ENCODE results near the gene BMP2. TPM values are rescaled to one million over a fixed set of nuclear protein-coding genes. Genes with fewer than 3 reads are reported as not detected.
A peak's percentile ranks its signal among the peaks of the same experiment; 100 is the strongest.

Gene BMP2
- total and polyA plus RNA-seq, 7 donors, result 0.66 to 3.3 (median 1.6) TPM

DNA sequence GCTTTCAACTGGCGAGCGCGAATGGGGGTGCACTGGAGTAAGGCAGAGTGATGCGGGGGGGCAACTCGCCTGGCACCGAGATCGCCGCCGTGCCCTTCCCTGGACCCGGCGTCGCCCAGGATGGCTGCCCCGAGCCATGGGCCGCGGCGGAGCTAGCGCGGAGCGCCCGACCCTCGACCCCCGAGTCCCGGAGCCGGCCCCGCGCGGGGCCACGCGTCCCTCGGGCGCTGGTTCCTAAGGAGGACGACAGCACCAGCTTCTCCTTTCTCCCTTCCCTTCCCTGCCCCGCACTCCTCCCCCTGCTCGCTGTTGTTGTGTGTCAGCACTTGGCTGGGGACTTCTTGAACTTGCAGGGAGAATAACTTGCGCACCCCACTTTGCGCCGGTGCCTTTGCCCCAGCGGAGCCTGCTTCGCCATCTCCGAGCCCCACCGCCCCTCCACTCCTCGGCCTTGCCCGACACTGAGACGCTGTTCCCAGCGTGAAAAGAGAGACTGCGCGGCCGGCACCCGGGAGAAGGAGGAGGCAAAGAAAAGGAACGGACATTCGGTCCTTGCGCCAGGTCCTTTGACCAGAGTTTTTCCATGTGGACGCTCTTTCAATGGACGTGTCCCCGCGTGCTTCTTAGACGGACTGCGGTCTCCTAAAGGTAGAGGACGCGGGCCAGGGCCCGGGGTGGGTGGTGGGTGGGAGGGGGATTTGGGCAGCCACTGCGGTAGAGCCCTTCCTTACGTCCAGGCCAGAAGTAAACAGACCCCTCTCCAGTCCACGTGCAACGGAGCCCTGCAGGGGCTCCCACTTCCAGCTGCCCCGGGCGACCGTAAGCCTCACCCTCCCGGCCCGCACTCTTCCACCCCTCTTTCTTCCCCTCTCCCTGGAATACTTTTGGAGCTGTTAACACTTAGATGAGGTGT lies 998 bp downstream of the BMP2 start:
- H3K4me3 ChIP-seq, result peak overlapping the region; percentile 77
- TF ChIP-seq, protein P1, sequence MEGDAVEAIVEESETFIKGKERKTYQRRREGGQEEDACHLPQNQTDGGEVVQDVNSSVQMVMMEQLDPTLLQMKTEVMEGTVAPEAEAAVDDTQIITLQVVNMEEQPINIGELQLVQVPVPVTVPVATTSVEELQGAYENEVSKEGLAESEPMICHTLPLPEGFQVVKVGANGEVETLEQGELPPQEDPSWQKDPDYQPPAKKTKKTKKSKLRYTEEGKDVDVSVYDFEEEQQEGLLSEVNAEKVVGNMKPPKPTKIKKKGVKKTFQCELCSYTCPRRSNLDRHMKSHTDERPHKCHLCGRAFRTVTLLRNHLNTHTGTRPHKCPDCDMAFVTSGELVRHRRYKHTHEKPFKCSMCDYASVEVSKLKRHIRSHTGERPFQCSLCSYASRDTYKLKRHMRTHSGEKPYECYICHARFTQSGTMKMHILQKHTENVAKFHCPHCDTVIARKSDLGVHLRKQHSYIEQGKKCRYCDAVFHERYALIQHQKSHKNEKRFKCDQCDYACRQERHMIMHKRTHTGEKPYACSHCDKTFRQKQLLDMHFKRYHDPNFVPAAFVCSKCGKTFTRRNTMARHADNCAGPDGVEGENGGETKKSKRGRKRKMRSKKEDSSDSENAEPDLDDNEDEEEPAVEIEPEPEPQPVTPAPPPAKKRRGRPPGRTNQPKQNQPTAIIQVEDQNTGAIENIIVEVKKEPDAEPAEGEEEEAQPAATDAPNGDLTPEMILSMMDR (IDR thresholded peaks at IDR 0.05), result no peak
- intact Hi-C loops (cut with DNase I), result loop anchor here (5.0 to 10.0 kb wide), 2 partner anchors 516 to 1089 kb away; no protein-coding TSS in a partner anchor
- no peaks in the 10 kb centered on the region for H3K4me1 ChIP-seq
- H3K27ac ChIP-seq, result peak overlapping the region; percentile 48
- peak; percentile 12 to 47 (median 40) for ATAC-seq
- 2% methylated on average over 54 to 70 of the region's 70 CpGs for WGBS, 3 donors
- DNase-seq, result peak; percentile 41 to 57
- peaks cover 0 to 14% (median 3%) of the 10 kb centered on the region in 3 donors for H3K27me3 ChIP-seq (ENCODE audit: insufficient read depth in 3 of 3, low read length in 2 of 3)
- no peaks in the 10 kb centered on the region for H3K9me3 ChIP-seq
- H3K36me3 ChIP-seq (ENCODE audit: insufficient read depth in 1 of 2, low read depth in 1 of 2), result no peaks in the 10 kb centered on the region

DNA sequence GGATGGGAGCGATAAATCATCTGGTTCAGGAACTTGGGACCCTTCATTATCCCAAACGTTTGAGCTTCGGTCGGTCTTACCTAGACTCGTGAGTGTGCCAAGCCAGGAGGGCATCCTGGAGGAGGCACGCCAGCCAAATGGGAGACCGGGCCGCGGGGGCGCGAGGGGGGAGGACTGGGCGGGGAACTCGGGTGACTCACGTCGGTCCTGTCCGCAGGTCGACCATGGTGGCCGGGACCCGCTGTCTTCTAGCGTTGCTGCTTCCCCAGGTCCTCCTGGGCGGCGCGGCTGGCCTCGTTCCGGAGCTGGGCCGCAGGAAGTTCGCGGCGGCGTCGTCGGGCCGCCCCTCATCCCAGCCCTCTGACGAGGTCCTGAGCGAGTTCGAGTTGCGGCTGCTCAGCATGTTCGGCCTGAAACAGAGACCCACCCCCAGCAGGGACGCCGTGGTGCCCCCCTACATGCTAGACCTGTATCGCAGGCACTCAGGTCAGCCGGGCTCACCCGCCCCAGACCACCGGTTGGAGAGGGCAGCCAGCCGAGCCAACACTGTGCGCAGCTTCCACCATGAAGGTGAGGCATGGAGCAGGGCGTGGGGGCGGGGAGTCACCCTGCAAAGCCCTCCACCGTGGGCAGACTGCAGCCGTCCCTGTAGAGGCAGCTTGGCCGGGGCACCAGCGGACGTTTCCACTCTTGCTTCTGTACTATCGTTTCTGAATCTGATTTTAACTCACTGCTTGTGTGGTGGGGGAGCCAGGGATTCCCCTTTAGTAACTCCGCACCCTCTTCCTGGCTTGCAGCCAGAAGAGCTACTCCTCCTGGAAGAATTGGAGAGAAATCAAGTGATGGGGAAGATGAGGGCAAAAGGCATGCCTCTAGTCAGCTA lies 2.7 kb downstream of the BMP2 start:
- Histone ChIP-seq H3K36me3 (ENCODE audit: insufficient read depth in 1 of 2, low read depth in 1 of 2) (no peaks in the 10 kb centered on the region), H3K9me3 (no peaks in the 10 kb centered on the region), H3K4me3 (peak overlapping the region; percentile 77), H3K27me3 (ENCODE audit: insufficient read depth in 3 of 3, low read length in 2 of 3) (peaks cover 0 to 14% (median 3%) of the 10 kb centered on the region in 3 donors), H3K27ac (no peak overlapping the region), H3K4me1 (no peaks in the 10 kb centered on the region)
- TF ChIP-seq, protein P1 (IDR thresholded peaks at IDR 0.05), result no peak
- ATAC-seq (peak in 1 of 4 donors; percentile 39), DNase-seq (peak; percentile 57 to 68)
- intact Hi-C loops (cut with DNase I), result loop anchor here (5.0 to 10.0 kb wide), 2 partner anchors 515 to 1087 kb away; no protein-coding TSS in a partner anchor
- WGBS, 3 donors, result 12 to 14% (median 13%) methylated on average over 46 to 55 of the region's 55 CpGs

DNA sequence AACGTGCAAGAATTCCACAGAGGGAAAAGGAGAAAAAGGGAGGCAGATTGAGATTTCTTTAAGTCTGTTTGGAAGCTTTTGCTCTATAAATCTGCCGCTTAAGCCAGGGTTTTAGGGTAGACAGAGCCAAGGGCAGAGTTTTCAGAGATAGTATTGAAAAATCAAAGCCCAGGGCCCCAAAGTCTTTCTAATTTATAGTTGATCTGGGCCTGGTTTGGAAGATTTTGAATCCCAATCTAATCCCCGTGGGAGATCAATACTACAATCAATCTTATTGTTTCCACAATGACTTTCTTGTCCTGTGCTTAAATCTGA lies 3.3 kb downstream of the BMP2 start:
- WGBS, 3 donors, result 60 to 71% (median 65%) methylated on average over 3 of the region's 3 CpGs
- H3K36me3 ChIP-seq (ENCODE audit: insufficient read depth in 1 of 2, low read depth in 1 of 2), result no peaks in the 10 kb centered on the region
- peak overlapping the region; percentile 77 for H3K4me3 ChIP-seq
- TF ChIP-seq, protein P1 (IDR thresholded peaks at IDR 0.05), result no peak
- H3K27me3 ChIP-seq (ENCODE audit: insufficient read depth in 3 of 3, low read length in 2 of 3), result peaks cover 0 to 14% (median 3%) of the 10 kb centered on the region in 3 donors
- H3K9me3 ChIP-seq, result no peaks in the 10 kb centered on the region
- no peak overlapping the region for H3K27ac ChIP-seq
- no peaks in the 10 kb centered on the region for H3K4me1 ChIP-seq
- intact Hi-C loops (cut with DNase I), result no loop called here
- no peak for ATAC-seq
- no peak for DNase-seq

DNA sequence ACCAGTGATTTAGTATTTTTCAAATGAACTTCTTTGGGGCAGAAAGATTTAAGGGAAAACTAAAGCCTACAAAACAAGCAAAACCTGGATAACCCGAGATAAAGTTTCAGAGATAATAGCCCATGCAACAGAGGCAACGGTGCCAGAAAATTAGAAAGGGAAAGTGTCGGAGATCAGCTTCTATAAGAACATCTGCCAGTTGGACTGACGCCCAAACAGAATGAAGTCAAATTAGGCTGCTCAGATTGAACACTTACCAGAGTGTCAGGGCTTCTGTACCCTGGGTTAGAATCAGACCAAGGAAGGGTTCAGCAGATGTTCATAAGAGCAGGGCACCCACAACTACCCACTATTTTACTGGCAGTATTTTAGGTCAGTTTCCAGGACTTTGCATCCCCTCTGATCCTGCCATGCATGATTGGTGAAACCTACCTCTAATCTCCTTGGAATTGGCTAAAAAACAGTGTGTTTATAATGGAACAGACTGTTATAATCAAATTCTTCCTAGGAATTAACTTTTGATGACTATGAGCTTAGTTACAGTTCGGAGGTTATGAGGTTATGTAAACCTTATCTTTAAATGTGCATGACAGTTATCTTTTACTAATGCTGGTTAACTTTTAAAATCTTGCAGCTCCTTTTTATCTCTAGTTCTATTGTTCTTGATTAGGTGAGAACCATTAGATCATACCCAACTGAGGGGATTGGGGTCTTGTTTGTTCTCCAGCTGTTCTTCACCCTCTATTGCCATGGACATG lies 13.1 kb downstream of the BMP2 start:
- Histone ChIP-seq H3K4me1 (no peaks in the 10 kb centered on the region), H3K27ac (no peak overlapping the region), H3K9me3 (no peaks in the 10 kb centered on the region), H3K27me3 (ENCODE audit: insufficient read depth in 3 of 3, low read length in 2 of 3) (no peaks in the 10 kb centered on the region), H3K36me3 (ENCODE audit: insufficient read depth in 1 of 2, low read depth in 1 of 2) (peaks cover 0 to 8% of the 10 kb centered on the region in 2 donors), H3K4me3 (no peak overlapping the region)
- WGBS, 3 donors, result 31 to 36% (median 32%) methylated on average over 5 of the region's 5 CpGs
- intact Hi-C loops (cut with DNase I), result no loop called here
- ATAC-seq (no peak), DNase-seq (no peak)
- TF ChIP-seq, protein P1 (IDR thresholded peaks at IDR 0.05), result no peak

All from psoas muscle (tissue), 8 donors.